ENCODE results near the gene GNAI2.
"Not testable (repeated sequence)": the region's sequence is repeated elsewhere in the genome, so short reads cannot be mapped to it uniquely, and the experiment has no call there.

Gene GNAI2

GRCh38 chr3:50226888-50227389 is 9.1 kb upstream of the GNAI2 start:
- no peak for DNase-seq (ENCODE audit: low read depth)

- DNase-seq (ENCODE audit: low read depth) = peak; percentile 82
Observed at GRCh38 chr3:50227390-50228183, 8.4 kb upstream of the GNAI2 start.

GRCh38 chr3:50228184-50228763 is 7.7 kb upstream of the GNAI2 start:
- not testable (repeated sequence) for DNase-seq (ENCODE audit: low read depth)

- DNase-seq (ENCODE audit: low read depth) = no peak
Observed at GRCh38 chr3:50229490-50229889, 6.5 kb upstream of the GNAI2 start.

GRCh38 chr3:50230104-50230793 is 5.8 kb upstream of the GNAI2 start:
- no peak for DNase-seq (ENCODE audit: low read depth)

- DNase-seq (ENCODE audit: low read depth) = no peak
Observed at GRCh38 chr3:50230794-50231125, 5.2 kb upstream of the GNAI2 start.

GRCh38 chr3:50231581-50231980 is 4.4 kb upstream of the GNAI2 start:
- no peak for DNase-seq (ENCODE audit: low read depth)

GRCh38 chr3:50232303-50232702 is 3.7 kb upstream of the GNAI2 start:
- DNase-seq (ENCODE audit: low read depth) = no peak

GRCh38 chr3:50233176-50233575 is 2.8 kb upstream of the GNAI2 start:
- no peak for DNase-seq (ENCODE audit: low read depth)

GRCh38 chr3:50236484-50237132 is 604 bp downstream of the GNAI2 start:
- DNase-seq (ENCODE audit: low read depth) = no peak

GRCh38 chr3:50237133-50237651 is 1.2 kb downstream of the GNAI2 start:
- no peak for DNase-seq (ENCODE audit: low read depth)

GRCh38 chr3:50237754-50238548 is 1.9 kb downstream of the GNAI2 start:
- DNase-seq (ENCODE audit: low read depth) = peak; percentile 83

- no peak for DNase-seq (ENCODE audit: low read depth)
Observed at GRCh38 chr3:50238549-50239026, 2.6 kb downstream of the GNAI2 start.

- DNase-seq (ENCODE audit: low read depth) = no peak
Observed at GRCh38 chr3:50239649-50240048, 3.6 kb downstream of the GNAI2 start.

GRCh38 chr3:50241163-50241562 is 5.2 kb downstream of the GNAI2 start:
- no peak for DNase-seq (ENCODE audit: low read depth)

- no peak for DNase-seq (ENCODE audit: low read depth)
Observed at GRCh38 chr3:50241713-50242380, 5.8 kb downstream of the GNAI2 start.

GRCh38 chr3:50242381-50242770 is 6.4 kb downstream of the GNAI2 start:
- no peak for DNase-seq (ENCODE audit: low read depth)

GRCh38 chr3:50242851-50243542 is 7.0 kb downstream of the GNAI2 start:
- DNase-seq (ENCODE audit: low read depth) = no peak

- DNase-seq (ENCODE audit: low read depth) = no peak
Observed at GRCh38 chr3:50243543-50243895, 7.5 kb downstream of the GNAI2 start.

- DNase-seq (ENCODE audit: low read depth) = not testable (repeated sequence)
Observed at GRCh38 chr3:50244813-50245212, 8.8 kb downstream of the GNAI2 start.

Measured in activated gamma-delta T cell treated with anti-CD3 and anti-CD28 coated beads, Interleukin-2, amount 50 U/mL, for 16 hours (primary cell).